GM19238 (cell line): Measurements from ENCODE around the gene TGFBRAP1.

ENCODE experiments used
- DNase-seq: peaks from one replicate; pipeline ENCODE4 v3.0.0; 2011; ENCODE audit warnings: low spot score; ENCODE audit not compliant: insufficient read length

The TGFBRAP1 gene

DNA sequence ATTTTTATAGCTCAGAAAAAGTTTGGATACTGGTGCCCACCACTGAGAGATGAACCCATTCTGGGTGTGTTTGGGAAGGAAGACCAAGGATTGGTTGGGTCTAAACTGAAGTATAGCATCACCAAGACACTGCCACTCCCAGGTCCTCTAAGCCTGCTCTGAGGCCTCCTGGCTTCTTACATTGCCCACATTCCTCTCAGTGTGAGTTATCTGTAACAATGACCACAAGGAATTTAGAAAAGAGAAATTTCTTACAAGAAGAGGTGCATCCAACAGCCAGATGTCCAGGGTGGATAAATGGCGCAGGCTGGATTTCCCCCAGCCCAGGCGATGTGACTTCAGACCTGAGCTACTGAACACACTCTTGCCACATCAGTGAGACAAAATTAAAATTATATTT lies 89.6 kb downstream of the TGFBRAP1 start:
- no peak for DNase-seq

DNA sequence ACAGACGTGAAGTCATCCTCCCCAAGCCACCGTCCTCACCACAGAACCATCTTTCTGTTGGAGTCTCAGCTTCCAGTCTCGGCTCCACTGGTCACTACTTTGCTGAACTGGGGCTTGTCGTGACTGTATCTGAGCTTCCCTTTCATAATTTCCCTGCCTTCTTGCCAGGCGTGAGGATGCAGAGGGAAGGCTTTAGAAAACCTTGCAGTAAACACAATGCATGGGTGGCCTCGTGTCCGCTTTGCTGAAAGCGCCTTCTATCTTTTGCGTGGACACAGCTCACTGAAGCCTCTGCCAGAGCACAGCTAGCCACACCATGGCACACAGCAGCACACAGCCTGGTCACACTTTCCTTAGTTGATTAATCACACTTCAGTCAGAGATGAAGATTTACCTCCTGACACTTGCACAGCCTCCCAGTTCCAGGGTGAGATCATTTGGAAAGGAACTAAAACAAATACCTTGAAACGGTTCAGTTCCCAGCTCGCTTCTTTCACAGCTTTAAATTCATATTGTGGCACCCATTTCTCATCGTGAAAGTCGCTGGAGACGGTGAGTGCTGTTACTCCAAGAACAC lies 90.8 kb downstream of the TGFBRAP1 start:
- DNase-seq: no peak

DNA sequence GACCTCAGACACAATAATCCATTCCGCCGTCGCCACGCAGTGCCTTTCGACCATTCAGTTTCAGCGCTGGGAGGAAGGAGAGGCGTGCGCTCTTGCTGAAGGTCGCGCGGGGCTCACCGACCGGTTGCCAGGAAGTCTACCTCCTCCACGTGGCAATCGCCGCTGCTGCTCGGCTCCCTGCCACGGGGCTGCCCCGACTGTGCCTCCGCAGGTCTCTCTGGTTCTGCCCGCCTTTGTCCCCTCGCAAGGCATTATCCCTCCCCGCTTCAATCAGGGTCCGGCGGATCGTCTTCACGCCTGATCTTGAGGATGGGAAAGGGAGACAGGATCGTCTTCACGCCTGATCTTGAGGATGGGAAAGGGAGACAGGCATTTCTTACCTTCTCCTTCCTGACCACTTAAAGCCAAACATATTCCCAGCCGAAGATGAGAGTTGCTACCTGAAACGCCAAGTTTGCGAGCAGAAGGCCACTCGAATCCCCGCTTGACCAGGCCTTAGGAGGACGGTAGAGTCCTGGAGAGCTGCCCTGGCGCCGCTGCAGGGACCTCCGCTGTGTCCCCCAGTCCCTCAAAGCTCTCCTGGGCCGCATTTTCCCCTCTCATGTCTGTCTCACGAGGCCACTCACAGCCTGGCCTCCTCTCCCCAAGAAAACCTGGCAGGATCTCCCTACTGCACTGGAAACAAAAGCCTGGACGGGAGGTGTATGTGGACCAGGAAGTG lies 92.3 kb downstream of the TGFBRAP1 start:
- DNase-seq: no peak

DNA sequence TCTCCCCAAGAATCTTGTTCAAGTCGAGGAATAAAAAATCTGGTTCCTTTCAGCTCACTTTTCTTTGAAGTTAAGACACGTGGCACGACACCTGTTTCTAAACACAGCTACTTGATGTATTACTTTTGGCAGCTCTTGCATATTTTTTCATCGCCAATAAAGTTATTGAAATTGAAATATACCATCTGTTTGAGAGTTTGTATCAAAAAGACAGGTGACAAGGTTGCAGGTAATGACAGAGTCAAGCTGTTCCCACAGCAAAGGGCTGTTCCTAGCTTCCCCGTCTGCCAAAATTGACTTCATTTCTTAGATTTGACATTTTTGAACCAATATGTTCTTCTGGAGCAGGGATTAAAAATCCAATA lies 93.5 kb downstream of the TGFBRAP1 start:
- no peak for DNase-seq

DNA sequence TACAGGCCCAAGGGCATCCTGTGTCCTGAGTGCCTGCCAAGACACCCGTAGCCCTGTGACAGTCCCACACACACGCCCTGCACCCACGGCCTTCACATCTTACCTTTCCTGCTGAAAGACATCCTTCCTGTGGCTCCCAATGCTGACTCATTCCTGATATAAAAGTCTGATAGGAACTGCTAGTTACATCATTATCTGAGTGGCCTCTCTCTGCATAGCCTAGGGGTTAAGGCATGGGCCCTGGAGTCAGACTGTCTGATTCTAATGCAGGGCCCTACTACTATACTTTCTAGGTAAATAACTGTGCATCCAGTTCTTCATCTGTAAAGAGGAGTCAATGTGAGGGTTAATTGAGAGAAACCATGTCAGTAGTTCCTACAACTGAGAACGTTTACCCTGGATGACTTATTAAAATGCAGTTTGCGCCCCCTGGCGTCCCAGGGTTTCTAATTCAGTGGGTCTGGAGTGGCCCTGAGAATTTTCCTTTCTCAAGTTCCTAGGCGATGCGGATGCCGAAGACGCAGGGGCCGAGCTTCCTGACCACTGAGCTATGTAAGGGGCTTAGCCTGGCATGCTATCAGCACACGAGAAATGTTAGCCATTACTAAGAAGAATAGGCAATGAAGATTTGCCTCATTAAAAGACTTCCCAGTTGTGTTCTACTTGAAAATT lies 94.0 kb downstream of the TGFBRAP1 start:
- DNase-seq: no peak

DNA sequence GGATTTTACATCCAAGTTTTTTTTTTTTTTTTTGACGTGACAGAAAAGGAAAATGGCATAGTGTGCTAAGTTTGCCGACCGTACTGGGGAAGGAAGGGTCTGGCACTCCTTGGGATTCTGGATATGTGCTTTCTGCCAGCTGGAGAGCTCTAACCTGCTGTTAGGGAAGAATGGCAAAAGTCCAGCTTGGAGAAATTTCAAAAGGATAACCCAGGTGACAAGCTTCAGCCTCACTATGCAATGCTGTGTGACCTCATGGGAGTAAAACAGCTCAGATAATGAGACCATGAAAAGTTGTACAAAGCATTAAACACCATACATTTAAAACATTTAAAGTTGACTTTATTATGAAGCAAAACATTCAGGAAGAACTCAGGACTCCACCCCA lies 98.3 kb downstream of the TGFBRAP1 start:
- no peak for DNase-seq

DNA sequence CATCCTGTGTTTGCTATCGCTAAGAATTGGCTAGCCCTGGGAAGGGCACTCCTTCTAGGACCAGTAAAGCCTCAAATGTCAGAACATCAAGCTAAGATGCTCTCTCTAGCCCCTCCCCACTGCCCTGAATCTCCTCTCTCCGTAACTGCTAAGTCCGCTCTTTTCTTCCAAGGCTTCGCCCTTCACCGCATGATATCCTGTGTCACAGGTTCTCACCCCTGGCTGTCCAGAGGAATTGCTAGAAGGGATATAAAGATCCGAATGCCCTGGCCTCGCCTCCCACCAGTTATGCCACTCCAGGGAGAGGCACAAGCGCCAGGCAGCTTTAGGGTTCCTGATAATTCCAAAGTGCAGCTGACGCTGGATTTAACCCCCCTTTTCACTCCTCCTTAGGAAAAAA lies 105.1 kb downstream of the TGFBRAP1 start:
- DNase-seq: no peak

DNA sequence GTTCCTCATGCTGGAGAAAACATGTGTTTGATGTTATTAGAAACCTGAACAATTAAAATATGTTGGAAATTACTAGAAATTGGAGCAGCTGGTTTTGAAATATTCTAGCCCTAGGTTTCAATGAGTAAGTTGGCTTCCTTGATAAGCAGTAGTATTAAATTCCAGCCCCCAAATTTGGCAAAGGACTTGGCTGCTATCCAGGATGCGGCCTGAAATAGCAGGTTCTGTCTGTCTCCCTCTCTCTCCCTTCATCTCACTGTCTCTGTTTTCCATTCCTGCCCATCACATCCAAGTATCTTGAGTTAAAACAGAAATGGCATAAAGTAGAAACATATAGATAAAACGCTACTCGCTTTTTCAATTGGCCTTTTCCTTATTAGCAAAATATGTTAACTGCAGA lies 108.9 kb downstream of the TGFBRAP1 start:
- no peak for DNase-seq

DNA sequence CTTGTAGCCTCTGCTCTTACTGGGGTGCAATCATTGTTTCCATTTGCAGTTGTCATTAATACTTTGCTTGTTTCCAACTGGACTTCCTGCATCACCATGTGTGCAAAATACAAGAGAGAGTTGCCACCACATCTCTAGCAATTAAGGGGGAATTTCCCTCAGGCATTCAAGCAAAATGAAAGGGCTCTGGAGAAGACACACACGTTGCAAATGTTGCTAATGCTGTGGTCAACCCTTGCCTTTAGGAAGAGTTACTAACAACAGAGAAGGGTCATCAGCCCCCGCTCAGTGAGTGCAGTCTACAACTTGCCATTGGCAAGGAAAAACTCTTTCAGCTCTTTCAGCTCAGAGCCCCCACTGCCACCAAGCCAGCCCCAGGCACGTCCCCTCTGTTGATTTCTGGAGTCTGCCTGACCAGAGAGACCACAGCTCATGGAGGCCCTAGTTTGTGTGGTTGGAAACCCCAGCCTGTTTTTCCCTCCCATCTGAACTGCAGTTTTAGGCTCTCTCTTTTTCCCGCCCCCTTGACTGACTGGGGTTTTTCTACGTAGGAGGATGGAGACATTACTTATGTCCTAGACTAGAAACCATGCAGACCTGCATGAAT lies 113.8 kb downstream of the TGFBRAP1 start:
- no peak for DNase-seq
